HepG2 (cell line): ENCODE measurements around the gene DPEP2NB. TPM values are rescaled to one million over a fixed set of nuclear protein-coding genes. Genes with fewer than 3 reads are reported as not detected.

Experiments
- CREB1 ChIP-seq, 2 experiments: fragments of 450-650 bp in 1 of 2; IDR thresholded peaks; 2 replicates each; pipeline ENCODE4 v1.6.1; 2016 to 2017; ENCODE audit warnings: control low read depth in 1 of 2, mild to moderate bottlenecking in 1 of 2, missing compliant biosample characterization in 1 of 2, missing genetic modification characterization in 1 of 2
- CSRNP1 ChIP-seq: sonication (generic); formaldehyde crosslinking; IDR thresholded peaks from 2 replicates; pipeline ENCODE4 v1.8.1; 2023; ENCODE audit warnings: mild to moderate bottlenecking, missing genetic modification reagents
- CTCF ChIP-seq: sonication (generic); formaldehyde crosslinking; IDR thresholded peaks from 2 replicates; pipeline ENCODE4 v1.5.0; 2020; ENCODE audit warnings: mild to moderate bottlenecking, missing genetic modification reagents, moderate library complexity
- POGK ChIP-seq: sonication (generic); formaldehyde crosslinking; conservative IDR thresholded peaks from 2 replicates; pipeline ENCODE4 v1.8.0; 2022; ENCODE audit warnings: mild to moderate bottlenecking, moderate library complexity, missing genetic modification reagents
- RFX1 ChIP-seq: fragments of 450-650 bp; IDR thresholded peaks from 2 replicates; pipeline ENCODE4 v1.6.1; 2017
- THAP9 ChIP-seq: sonication (generic); formaldehyde crosslinking; IDR thresholded peaks from 2 replicates; pipeline ENCODE4; 2020; ENCODE audit warnings: missing genetic modification reagents, mild to moderate bottlenecking, borderline replicate concordance
- polyA plus RNA-seq, 8 experiments: library from polyadenylated mRNA; depleted of rRNA in 3 of 8; stranded (reverse) in 7 of 8; unstranded in 1 of 8; fragments of >200 nt; fragmentation: Illumina TruSeq in 4 of 8; extraction: Trizol in 4 of 8; gene quantifications; 2 replicates each; pipeline versions ENCODE4 v1.2.1 to v1.2.3, GENCODE V29; 2011 to 2016; ENCODE audit warnings: low read depth in 4 of 8, missing spikeins in 1 of 8, mixed read lengths in 1 of 8; ENCODE audit not compliant: insufficient read depth in 1 of 8
- total RNA-seq, 5 experiments: library from RNA; depleted of rRNA; stranded (reverse); fragments of >200 nt; fragmentation: Illumina TruSeq; extraction: Trizol; gene quantifications; 2 replicates each; pipeline ENCODE4 v1.2.3, GENCODE V29; 2016; ENCODE audit warnings: low read depth in 1 of 5

The DPEP2NB gene
- total and polyA plus RNA-seq, 2 of the 13 experiments (the other 11 are each of a cell fraction or from before 2014, with no cell fraction given), result not detected

DNA sequence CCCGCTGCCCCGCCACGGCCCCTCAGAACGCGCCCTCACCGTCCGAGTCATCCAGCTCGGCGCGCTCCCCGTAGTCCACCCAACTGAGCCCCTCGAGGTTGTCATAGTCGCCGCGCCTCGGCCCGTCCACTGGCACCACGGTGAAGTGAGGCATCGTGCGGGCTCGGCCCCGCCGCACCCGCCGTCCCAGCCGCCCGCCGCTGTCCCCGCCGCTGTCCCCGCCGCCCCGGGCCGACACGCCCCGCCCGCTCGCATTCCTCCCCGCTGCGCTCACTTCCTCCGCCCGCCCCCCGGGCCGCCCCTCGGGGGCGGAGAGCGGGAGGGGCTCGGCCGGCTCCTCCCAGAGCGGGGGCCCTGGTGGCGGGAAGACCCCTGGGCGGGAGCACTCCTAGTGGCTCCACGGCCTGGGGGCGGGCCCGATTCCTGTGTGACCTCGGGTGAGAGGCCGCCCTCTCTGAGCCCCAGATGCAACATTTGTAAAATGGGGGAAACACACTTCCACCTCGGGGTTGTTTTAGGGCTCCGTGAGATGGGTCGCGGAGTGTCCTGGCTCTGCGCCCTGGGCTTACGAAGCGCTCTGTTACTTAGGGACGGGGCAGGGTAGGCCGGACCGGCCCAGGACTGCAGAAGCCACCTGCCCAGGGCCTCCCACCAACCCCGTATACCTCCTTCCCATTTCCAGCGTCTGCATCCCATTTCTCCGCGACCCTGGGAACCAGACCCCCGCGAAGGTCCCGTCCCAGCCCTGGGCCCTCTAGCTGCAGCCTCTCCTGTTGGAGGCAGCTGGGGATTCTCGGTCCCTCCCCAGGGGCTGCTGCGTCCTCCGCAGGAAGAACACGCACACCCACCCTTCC lies 47.1 kb downstream of the DPEP2NB start, which contains the start of gene SLC12A4 (continued):
- peak; percentile 43; the same call in 1 of the 2 replicates for TF ChIP-seq CSRNP1 (CRISPR knock-in tag)
- no peak for TF ChIP-seq CREB1 (IDR thresholded peaks at IDR 0.05)
- TF ChIP-seq CREB1 (CRISPR knock-in tag; IDR thresholded peaks at IDR 0.05), result no peak
- TF ChIP-seq CTCF, result peak; percentile 13; the same call in 1 of the 2 replicates
- no peak for TF ChIP-seq RFX1
- peak; percentile 74; the same call in 1 of the 2 replicates for TF ChIP-seq THAP9 (CRISPR knock-in tag)
- TF ChIP-seq POGK (CRISPR knock-in tag), result peak; percentile 53
